Stimulated activated CD8-positive, alpha-beta memory T cell treated with anti-CD3 and anti-CD28 coated beads, Interleukin-15, amount 100 ng/mL, for 48 hours (primary cell): ENCODE results near the gene TSSK3.
"Not testable (repeated sequence)": the region's sequence is repeated elsewhere in the genome, so short reads cannot be mapped to it uniquely, and the experiment has no call there.

Source experiments
- DNase-seq, 2 donors: peaks; one replicate each; pipeline ENCODE4 v3.0.0-alpha.2; 2020; ENCODE audit warnings: low read depth in 2 of 2

TSSK3 gene

DNA sequence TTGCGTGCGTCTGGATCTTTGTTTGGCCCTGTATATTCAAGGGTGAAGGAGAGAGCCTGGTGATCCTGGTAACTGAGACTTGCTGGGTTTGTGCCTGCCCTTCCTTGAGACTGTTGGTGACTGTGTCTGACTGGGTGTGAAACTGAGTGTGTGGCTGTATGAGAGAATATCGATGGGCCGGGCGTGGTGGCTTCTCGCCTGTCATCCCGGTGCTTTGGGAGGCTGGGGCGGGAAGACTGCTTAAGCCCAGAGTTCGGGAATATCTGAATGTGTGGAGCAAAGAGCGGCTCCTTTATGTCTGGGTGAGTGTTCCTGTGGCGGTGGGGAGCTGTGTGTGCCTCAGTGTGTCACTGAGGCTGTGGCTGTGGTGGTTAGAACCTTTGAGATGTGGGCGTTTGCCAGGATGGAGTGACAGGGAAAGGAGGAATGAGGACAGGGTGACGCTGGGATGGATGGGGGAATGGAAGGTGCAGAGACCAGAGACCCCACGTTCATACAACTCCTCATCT lies 23.6 kb upstream of the TSSK3 start:
- DNase-seq, result no peak

DNA sequence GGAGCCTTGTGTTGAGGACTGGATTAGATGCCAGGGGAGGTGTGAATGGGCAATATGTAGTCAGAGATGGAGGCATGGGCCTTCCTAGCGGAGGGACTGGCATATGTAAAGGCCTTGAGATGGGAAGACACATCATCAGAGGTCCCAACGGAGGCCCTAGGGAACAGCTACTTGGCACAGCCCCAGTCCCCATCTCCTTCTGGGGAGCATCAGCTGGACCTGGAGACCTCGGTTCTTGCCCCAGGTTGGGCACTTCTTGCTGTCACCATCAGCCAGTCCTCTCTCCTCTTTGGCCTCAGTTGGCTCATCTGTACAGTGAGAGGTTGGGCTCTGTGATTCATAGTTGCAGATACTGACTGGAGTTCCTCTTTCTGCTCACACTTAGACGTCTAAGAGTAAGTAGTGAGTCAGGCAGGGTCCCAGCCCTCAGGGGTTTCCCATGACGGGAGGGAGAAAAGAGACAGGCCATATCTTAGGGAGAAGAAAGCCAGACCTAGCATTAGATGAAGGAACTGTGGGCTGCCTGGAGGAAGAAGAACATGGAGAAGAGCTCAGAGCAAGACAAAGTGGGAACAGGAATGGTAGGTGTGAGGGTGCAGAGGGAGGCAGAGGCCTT lies 22.9 kb upstream of the TSSK3 start:
- DNase-seq, result peak in 1 of 2 donors; percentile 40

DNA sequence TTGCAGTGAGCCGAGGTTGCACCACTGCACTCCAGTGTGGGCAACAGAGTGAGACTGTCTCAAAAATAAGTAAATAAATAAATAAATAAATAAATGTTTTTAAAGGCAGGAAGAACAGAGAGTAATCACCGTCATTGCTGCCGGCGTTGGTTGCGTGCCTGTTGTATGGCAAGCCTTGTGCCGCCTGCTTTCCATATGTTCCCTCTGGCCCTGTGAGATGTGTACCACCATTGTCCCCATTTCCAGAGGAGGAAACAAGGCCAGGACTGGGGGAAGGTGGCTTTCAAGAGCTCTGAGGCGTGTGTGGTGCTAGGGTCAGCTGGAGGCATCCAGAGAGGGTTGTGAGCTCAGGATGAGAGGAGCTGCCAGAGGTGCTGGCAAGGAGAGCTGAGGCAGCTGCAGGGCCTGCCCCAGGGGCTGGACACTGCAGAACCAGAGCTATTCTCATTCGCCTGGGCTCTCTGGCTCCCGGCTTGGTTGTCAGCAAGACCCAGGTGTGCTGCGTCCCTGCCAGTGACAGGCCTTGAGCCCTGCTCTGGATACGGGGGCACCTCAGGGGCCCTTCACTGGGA lies 21.1 kb upstream of the TSSK3 start:
- DNase-seq, result no peak

DNA sequence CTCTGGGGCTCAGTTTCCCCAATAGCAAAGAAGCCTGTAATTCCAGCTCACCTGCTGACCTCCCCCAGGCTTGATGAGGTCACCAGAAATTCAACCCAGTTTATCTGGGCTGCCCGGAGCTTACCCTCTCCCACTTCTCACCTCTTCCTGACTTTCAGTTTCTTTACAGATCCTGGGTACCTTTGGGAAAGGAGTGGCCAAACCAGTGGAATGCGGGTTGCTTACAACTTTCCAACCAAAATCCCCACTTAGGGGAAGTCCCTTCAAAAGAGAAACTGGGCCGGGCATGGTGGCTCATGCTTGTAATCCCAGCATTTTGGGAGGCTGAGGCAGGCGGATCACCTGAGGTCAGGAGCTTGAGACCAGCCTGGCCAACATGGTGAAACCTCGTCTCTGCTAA lies 20.4 kb upstream of the TSSK3 start:
- no peak for DNase-seq

DNA sequence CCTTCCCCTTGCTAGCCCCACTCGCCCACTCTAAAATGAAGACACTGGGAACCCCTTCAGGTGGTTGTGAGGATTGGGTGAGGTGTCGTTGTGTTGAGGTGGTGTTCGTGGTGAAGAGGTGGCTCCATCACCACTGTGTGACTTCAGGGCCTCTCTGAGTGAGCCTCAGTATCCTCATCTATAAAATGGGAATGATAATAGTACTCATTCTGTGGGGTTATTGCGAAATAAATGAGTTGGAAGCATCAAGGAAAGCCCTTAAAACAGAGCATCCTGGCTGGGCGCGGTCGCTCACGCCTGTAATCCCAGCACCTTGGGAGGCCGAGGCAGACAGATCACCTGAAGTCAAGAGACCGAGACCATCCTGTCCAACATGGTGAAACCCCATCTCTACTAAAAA lies 19.6 kb upstream of the TSSK3 start:
- no peak for DNase-seq

DNA sequence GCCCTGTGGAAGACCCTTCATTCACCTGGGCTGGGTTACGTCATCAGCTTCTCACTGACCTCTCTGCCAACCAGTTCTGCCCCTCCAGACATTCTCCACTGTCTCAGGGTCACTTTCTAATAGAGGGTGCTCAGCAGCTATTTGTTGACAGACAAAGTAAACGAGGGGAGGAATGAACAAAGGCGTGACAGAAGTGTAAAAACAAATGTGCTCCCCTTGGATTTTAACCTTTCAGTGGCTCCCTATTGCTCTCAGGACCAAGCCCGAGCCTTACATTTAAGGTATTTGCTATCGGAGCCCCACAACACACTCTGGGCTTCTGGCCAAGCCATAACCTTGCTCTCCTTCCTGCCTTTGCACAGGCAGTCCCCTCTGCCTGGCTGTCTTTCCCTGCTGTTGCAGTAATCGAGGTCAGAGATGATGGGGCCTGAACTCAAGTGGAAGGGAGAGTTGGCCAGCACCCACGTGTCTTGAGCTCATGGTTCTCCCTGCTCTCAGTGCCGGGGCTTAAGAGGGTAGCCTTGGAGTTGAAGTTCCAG lies 17.0 kb upstream of the TSSK3 start:
- DNase-seq, result no peak

DNA sequence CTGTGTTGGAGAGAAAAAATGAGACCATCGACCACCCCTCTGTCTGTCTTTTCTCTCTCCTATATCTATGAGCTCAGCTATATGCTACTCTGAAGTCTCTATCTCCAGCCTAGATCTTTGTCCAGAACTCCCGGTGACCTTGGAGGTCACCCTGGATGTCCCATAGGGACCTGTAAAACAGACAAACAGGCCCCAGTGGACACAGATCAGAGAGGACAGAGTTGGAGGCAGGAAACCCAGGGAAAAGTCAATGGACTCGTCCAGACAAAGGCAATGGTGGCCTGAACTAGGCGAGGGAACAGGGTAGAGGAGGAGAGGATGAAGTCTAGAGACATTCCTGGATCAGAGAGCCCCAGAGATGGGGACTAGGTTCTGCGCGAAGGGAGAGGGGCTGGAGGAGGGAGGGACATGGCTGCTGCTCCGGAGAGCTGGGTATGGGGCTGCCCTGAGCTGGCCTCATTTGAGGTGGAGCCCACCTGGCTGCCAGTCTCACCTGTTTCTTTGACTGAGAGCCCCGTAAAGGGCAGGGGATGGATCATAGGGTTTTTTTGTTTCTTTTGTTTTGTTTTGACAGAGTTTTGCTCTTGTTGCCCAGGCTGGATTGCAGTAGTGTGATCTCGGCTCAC lies 15.7 kb upstream of the TSSK3 start:
- no peak for DNase-seq

DNA sequence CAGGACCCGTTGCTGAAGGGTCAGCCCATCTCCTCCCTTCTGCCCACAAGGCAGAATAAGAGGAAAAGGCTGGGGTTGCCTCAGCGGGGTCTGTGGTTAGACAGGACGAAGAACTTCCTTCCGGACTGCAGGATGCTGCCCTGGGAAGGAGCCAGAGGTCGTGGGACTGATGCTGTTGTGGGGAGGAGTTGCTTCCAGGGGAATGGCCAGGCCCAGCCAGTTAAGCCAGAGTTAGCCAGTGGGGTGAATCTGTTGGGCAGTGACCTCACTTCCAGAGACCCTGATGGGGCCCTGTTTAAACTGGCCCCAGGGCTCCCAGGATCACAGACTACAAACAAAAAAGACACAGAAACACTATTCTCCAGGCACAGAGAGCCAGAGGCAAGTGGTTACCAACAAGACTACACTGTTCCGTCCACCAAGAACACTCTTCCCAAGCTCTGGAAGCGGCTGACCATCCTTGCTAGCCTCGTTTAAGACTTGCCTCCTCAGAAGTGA lies 13.1 kb upstream of the TSSK3 start:
- DNase-seq, result no peak

DNA sequence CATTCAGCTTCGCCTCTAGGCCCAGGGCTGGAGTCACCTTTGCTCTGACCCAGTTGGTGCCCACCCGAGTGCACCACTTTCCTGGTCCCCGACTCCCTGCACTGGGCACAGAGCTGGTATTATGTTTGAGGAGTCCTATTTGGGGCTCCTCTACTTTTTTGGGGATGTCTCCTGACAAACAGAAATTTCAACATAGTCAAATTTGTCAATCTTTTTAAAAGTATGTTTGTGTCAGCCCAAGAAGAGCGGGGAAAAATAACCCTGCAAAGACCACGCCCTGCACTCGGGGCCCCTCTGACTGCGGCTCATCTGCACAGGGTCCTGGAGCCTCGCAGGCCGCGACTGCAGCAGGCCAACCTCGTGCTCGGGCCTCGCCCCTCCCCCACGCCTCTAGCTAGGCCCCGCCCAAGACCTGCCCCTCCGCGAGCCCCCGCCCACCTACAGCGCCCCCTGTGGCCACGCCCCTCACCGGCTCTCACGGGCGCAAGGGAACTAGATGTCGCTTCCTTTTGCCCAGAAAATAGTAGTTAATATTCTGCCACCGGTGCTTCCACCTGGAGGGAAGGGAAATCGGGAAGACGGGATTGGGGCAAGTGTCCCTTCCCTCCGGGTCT lies 11.4 kb upstream of the TSSK3 start:
- DNase-seq, result peak; percentile 49 to 60

DNA sequence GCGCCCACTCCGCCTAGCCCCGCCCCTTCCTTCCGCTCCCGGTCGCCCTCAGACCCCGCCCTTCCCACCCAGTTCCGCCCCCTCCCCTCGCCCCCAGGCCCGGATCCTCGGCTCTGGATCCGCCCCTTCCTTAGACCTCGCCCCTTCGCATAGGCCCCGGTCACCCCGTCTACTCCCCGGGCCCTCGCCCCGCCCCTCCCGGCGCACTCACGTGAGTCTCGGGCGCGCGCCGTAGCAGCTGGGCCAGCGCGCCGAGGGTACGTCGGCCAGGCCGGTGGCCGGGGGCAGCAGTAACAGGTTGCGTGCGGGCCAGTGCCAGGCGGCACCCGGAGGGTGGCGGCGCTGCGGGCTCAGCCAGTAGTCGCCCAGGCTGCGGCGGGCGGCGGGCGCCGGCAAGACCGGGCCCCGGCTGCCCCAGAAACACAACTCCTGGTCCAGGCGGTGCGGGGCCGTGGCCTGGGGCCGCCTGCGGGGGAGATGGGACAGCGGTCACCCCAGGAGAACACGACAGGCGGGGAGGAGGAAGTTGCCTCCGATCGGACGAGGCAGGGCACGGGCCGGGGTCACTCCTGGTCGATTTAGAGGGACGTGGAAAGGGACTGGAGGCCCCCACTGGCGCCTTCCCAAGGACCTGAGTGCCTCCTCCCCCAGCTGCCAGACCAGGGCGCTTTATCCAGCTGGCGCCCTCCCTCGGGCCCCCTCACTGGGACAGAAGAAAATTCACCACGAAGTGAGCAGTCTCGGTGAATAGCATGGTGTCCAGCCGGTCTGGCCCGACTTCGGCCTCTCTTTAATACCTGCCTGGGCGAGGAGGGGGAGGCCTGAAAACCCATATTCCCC lies 10.7 kb upstream of the TSSK3 start:
- DNase-seq, result peak; percentile 77 to 81

DNA sequence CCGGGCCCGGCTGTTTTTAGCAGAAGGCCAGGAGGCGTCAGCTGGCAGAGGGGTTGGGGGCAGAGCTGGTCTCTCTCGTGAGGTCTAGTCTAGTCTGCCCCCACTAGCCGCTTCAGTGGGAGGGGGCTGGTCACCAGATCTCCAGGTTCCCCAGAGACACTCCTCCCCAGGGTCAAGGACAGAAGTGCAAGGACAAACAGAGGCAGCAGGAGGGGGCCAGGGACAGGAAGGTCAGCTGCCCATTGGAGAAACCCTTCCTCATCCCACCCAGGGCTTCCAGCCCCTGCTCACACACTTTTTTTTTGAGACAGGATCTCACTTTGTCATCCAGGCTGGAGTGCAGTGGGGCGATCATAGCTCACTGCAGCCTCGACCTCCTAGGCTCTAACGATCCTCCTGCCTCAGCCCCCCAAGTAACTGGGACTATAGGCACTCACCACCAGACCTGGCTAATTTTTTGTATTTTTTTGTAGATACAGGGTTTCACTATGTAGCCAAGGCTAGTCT lies 10.0 kb upstream of the TSSK3 start:
- DNase-seq, result no peak

DNA sequence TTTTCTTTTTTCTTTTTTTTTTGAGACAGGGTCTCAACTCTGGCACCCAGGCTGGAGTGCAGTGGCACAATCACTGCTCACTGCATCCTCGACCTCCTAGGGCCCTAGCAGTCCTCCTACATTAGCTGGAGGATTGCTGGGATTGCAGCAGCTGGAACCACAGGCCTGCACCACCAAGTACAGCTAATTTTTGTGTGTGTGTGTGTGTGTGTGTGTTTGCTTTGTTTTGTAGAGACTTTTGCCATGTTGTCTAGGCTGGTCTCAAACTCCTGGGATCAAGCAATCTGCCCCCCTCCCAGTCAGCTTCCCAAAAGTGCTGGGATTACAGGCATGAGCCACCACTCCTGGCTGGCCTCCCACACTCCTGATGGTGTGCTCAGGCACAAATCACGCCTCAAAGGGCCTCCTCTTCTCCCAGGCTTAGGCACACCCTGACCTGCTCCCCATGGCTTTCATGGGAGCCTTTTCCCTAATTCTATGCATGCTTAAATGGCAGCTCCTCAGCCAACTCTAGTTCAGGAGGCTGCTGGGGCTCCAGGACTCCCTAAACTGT lies 9.4 kb upstream of the TSSK3 start:
- no peak for DNase-seq

DNA sequence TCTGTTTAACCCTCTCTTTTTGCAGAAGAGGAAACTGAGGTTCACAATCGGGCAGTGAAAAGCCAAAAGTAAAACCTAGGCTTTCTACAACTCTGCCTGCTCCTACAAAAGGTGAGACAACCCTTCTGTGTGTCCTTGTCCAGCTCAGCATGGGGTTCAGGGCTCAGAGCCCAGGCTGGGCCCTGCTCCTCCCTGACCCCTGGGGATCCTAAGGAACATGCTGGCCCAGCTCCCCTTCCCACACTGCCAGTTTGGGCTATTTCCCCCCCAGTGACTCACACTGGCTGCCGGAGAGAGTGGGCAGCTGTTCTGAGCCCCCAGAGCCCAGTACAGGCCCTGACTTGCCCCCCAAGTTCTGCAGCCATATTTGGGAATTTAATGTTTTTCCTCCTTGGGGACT lies 8.9 kb upstream of the TSSK3 start:
- no peak for DNase-seq

DNA sequence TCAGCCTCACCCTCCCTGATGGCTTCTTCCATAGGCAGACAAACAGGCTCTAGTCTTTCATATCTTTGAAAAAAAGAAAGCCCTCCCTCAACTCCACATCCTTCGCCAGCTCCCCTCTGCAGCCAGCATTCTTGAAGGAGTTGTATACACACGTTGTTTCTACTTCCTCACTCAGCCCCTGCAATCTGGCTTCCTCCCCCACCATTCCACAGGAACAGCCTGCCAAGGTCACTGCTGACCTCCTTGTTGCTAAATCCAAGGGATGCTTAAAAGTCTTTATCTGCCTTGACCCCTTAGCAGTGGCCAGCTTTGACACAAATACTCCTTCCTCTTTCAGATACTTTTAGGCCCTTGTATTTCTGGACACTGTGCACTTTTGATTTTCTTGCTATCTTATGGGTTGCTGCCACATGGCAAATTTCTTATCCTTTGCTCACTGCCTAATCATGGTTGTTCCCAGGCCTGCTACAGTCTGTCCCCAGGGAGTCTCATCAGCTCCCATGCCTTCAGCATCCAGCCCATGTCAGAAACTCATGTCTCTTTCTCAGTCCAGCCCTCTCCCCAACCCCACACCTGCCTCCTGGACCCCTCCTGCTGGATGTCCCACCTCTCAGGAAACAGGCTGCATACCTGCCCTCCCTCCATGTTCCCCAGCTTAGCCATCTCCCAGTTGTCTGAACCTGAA lies 8.3 kb upstream of the TSSK3 start:
- DNase-seq, result no peak

DNA sequence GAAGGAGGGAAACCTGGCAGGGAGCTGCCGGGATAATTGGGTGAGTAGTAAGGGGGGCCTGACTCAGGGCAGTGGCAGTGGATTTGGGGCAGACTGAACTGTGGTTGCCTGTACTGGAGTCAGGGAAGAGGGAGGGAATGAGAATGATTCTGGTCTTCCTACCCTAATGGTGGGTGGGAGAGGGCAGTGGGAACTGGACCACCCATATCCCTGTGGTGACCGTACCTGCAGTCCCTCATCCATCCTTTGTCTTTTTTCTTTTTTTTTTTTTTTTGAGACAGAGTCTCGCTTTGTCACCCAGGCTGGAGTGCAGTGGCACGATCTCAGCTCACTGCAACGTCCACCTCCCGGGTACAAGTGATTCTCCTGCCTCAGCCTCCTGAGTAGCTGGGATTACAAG lies 6.6 kb upstream of the TSSK3 start:
- DNase-seq, result not testable (repeated sequence)

DNA sequence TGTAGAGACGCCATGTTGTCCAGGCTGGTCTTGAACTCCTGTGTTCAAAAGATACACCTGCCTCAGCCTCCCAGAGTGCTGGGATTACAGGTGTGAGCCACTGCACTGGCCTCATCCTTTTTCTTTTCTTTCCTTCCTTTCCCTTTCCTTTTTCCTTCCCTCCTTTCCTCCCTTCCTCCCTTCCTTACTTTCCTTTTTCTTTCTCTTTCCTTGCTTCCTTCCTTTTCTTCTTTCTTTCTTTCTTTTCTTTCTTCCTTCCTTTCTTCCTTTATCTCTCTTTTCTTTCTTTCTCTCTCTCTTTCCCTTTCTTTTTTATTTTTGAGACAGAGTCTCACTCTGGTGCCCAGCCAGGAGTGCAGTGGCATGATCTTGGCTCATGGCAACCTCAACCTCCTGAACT lies 5.9 kb upstream of the TSSK3 start:
- DNase-seq, result no peak

DNA sequence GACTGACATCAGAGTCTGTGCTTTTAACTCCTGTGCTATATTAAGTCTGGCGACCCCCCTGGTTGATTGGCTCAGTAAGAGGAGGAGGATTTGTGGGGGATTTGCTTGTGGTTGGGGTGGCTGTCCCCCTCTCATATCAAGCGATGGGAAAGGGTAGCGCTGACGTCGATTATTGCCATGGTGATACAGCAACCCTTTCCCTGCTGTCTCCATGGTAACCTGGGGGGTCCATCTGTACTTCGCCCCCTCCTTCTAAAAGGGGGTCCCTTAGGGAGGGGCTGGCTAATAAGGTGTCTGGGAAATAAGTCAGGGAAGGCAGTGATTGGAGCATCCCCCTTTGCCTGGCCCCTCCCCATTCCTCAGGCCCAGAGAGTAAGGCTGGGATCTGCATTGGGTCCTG lies 4.7 kb upstream of the TSSK3 start:
- no peak for DNase-seq

DNA sequence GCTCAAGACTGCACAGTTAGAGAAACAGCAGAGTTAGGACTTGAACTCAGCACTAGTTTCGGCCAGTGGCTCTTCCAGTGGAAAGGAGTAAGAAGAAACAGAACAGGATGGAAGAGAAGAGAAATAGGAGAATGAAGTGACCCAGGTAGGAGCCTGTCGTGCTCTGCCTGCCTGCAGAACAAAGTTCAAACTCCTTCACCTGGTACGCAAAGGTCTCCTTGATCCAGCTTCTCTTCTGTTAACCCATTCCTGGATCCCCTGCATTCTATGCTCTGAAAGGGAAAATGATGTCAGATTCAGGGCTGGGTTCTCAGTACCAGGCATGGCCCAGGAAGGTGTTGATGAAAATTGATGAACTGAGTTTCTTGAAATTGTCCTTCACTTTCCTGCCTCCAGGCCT lies 3.9 kb upstream of the TSSK3 start:
- no peak for DNase-seq

DNA sequence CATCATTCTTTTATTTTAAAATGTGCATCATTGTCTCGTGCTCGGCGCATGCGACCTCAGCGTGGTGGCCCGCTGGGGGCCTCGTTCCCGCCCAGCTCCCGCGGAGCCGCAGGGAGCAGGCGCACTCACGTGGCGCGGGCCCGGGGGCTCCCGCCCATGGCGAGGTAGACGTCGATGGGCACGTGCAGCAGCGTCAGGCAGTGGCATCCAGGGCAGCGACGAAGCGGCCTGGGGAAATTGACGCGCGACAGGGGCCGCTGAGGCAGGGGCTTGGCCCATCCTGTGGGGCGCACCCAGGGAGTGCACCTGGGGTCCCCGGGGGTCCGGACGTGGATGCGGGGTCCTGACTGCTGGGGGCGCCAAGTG lies 1.0 kb upstream of the TSSK3 start:
- DNase-seq, result no peak

DNA sequence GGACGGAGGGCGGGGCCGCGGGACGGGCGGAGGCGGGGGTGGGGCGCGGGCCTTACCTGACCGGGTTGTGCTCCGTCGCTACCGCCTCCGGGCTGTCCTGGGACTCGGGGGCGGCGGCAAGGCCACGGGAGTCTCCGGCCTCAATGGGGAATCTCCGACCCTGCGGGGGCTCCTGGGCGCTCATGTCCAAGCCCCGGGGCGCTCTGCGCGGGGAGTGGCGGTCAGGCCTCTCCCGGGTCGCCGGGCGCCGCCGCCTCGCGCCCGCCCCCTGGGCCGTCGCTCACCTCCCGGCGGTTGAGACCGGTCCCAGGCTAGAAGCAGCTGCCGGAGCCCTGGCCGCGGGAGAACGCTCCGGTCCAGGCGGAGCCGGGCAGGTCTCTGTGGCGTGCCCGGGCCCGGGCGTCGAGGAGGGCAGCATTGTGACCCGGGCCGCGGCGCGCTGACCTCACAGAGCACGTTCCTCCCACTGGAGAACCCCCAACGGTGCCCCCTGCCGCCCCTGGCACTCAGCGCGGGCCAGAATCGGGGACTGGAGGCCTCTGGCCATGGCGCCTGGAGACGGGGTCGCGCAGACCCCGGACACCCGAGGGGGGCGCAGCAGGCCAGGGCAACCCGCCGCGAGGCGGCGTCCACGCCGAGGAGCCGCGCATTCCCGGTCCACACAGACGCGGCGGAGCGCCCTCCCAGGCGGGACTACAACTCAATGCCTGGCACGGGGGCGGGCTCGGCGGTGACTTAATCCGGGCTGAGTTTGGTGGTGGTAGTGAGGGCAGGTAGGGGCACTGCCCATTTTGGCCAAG lies 465 bp upstream of the TSSK3 start:
- DNase-seq, result no peak
